ENCODE results near the gene MPST. TPM values are rescaled to one million over a fixed set of nuclear protein-coding genes. Genes with fewer than 3 reads are reported as not detected.

MPST gene
- total RNA-seq, 2 experiments from 2014 or later = 61.8 to 124 TPM

- Histone ChIP-seq H3K4me2 (ENCODE audit: low read length) (no peak overlapping the region), H3K4me1 (ENCODE audit: insufficient read depth, low read length, poor library complexity, severe bottlenecking) (peaks cover 13% of the 10 kb centered on the region), H3K9me3 (ENCODE audit: low read length) (no peaks in the 10 kb centered on the region), H3K36me3 (ENCODE audit: insufficient read depth, low read length) (peaks cover 7% of the 10 kb centered on the region), H2AFZ (ENCODE audit: low read length) (no peak overlapping the region), H3K4me3 (ENCODE audit: low read depth, low read length, poor library complexity, severe bottlenecking) (no peak overlapping the region), H4K20me1 (ENCODE audit: insufficient read depth, low read length) (no peaks in the 10 kb centered on the region), H3K79me2 (ENCODE audit: insufficient read depth, low read depth, low read length) (peaks cover 6% of the 10 kb centered on the region; the same call in 1 of the 2 replicates), H3K27ac (ENCODE audit: low read depth, low read length, poor library complexity, severe bottlenecking) (no peak overlapping the region), H3K9me2 (ENCODE audit: insufficient read depth, low read length) (no peaks in the 10 kb centered on the region)
- ChIA-PET CTCF (ENCODE audit: unreplicated experiment) (no interaction called here), POLR2A (interaction anchor here (0.5 kb wide), 1 partner anchor 18 kb away, joined by 3 read pairs; no protein-coding TSS in a partner anchor)
- no TSS peak for BruUV-seq (replicated peaks)
- no peak for DNase-seq (ENCODE audit: low spot score)
- intact Hi-C loops (cut with micrococcal nuclease; ENCODE audit: unreplicated experiment) = no loop called here
- no peak for TF ChIP-seq EZH2phosphoT487 (IDR thresholded peaks at IDR 0.05; ENCODE audit: borderline replicate concordance, low read depth, low read length)
- TF ChIP-seq, protein P1, sequence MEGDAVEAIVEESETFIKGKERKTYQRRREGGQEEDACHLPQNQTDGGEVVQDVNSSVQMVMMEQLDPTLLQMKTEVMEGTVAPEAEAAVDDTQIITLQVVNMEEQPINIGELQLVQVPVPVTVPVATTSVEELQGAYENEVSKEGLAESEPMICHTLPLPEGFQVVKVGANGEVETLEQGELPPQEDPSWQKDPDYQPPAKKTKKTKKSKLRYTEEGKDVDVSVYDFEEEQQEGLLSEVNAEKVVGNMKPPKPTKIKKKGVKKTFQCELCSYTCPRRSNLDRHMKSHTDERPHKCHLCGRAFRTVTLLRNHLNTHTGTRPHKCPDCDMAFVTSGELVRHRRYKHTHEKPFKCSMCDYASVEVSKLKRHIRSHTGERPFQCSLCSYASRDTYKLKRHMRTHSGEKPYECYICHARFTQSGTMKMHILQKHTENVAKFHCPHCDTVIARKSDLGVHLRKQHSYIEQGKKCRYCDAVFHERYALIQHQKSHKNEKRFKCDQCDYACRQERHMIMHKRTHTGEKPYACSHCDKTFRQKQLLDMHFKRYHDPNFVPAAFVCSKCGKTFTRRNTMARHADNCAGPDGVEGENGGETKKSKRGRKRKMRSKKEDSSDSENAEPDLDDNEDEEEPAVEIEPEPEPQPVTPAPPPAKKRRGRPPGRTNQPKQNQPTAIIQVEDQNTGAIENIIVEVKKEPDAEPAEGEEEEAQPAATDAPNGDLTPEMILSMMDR (conservative IDR thresholded peaks at IDR 0.05; ENCODE audit: low read length) = no peak
Observed at GRCh38 chr22:37022483-37023337, 3.2 kb downstream of the MPST start.

GRCh38 chr22:37023743-37024338 lies 4.3 kb downstream of the MPST start:
- Histone ChIP-seq H3K79me2 (ENCODE audit: insufficient read depth, low read depth, low read length) (peaks cover 6% of the 10 kb centered on the region; the same call in 1 of the 2 replicates), H4K20me1 (ENCODE audit: insufficient read depth, low read length) (no peaks in the 10 kb centered on the region), H2AFZ (ENCODE audit: low read length) (no peak overlapping the region), H3K4me3 (ENCODE audit: low read depth, low read length, poor library complexity, severe bottlenecking) (no peak overlapping the region), H3K27ac (ENCODE audit: low read depth, low read length, poor library complexity, severe bottlenecking) (no peak overlapping the region), H3K4me1 (ENCODE audit: insufficient read depth, low read length, poor library complexity, severe bottlenecking) (peaks cover 7% of the 10 kb centered on the region), H3K4me2 (ENCODE audit: low read length) (no peak overlapping the region), H3K9me2 (ENCODE audit: insufficient read depth, low read length) (no peaks in the 10 kb centered on the region), H3K9me3 (ENCODE audit: low read length) (no peaks in the 10 kb centered on the region), H3K36me3 (ENCODE audit: insufficient read depth, low read length) (peaks cover 12% of the 10 kb centered on the region)
- intact Hi-C loops (cut with micrococcal nuclease; ENCODE audit: unreplicated experiment) = no loop called here
- ChIA-PET POLR2A (no interaction called here), CTCF (ENCODE audit: unreplicated experiment) (no interaction called here)
- no peak for DNase-seq (ENCODE audit: low spot score)
- BruUV-seq (replicated peaks) = no TSS peak
- no peak for TF ChIP-seq EZH2phosphoT487 (IDR thresholded peaks at IDR 0.05; ENCODE audit: borderline replicate concordance, low read depth, low read length)
- TF ChIP-seq, protein P1 (conservative IDR thresholded peaks at IDR 0.05; ENCODE audit: low read length) = no peak
